ENCODE measurements around the gene DNAH9. TPM values are rescaled to one million over a fixed set of nuclear protein-coding genes. Genes with fewer than 3 reads are reported as not detected.

Gene DNAH9
- total RNA-seq, 1 donor from 2014 or later = 0.08 TPM

DNA sequence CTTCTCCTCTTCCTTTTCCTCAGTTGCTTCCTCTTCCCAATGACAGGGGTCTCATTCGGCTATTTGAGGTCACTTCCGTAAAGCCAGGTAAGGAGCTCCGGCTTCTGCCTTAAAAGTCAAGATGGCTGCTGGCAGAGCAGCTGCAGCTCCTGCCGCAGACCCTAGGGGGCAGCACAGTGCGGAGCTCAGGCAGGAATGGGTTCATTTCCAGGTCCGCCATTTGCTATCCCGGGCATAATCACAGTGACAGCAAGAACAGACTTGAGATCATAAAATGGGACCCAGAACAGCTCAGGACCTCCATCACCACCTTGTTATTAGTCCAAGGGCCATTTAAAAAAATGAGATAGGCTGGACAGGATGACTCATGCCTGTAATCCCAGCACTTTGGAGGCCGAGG is 199.5 kb downstream of the DNAH9 start:
- TF ChIP-seq, protein P1, sequence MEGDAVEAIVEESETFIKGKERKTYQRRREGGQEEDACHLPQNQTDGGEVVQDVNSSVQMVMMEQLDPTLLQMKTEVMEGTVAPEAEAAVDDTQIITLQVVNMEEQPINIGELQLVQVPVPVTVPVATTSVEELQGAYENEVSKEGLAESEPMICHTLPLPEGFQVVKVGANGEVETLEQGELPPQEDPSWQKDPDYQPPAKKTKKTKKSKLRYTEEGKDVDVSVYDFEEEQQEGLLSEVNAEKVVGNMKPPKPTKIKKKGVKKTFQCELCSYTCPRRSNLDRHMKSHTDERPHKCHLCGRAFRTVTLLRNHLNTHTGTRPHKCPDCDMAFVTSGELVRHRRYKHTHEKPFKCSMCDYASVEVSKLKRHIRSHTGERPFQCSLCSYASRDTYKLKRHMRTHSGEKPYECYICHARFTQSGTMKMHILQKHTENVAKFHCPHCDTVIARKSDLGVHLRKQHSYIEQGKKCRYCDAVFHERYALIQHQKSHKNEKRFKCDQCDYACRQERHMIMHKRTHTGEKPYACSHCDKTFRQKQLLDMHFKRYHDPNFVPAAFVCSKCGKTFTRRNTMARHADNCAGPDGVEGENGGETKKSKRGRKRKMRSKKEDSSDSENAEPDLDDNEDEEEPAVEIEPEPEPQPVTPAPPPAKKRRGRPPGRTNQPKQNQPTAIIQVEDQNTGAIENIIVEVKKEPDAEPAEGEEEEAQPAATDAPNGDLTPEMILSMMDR (IDR thresholded peaks at IDR 0.05; ENCODE audit: insufficient read depth, low read length, poor library complexity, severe bottlenecking) = no peak
- H3K4me3 ChIP-seq (ENCODE audit: low read depth, low read length) = no peak overlapping the region
- H3K36me3 ChIP-seq (ENCODE audit: control insufficient read depth, insufficient read depth, low read length) = no peaks in the 10 kb centered on the region
- DNase-seq (ENCODE audit: low read depth) = no peak
- no peaks in the 10 kb centered on the region for H3K27me3 ChIP-seq (ENCODE audit: control insufficient read depth, insufficient read depth, low read length)

DNA sequence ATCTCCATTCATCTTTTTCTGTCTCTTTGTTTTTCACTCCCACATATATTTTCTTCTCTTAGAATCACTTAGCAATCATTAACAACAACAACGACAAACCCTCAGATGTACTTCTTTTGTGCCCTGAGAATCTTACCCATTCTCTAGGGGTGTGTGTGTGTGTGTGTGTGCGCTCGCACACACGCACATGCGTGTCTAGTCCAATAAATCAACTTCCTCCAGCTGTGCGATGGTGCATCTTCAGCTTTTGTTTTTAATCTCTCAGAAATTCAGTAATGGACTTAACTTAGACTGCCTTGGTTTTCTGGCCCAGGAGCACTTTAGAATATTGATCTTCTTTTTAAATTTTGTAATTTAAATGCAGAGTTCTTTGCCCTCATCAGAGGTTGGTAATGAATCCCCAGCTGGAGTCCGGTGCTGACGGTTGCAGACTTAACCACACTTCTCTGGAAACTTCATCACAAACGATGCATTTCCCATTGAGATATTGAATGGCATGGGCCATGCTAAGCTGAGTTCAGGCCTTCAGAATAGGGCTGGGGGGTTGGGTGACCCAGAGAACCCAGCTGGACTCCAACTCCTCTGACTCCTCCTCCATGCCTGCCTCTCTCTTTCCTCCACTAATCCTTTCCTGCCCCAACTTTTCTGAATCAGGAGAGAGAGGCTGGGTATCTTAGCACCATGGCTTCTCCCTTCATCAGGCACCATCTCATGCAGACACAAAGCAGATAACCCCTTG is 205.1 kb downstream of the DNAH9 start:
- TF ChIP-seq, protein P1 (IDR thresholded peaks at IDR 0.05; ENCODE audit: insufficient read depth, low read length, poor library complexity, severe bottlenecking) = no peak
- Histone ChIP-seq H3K4me3 (ENCODE audit: low read depth, low read length) (no peak overlapping the region), H3K27me3 (ENCODE audit: control insufficient read depth, insufficient read depth, low read length) (no peaks in the 10 kb centered on the region), H3K36me3 (ENCODE audit: control insufficient read depth, insufficient read depth, low read length) (no peaks in the 10 kb centered on the region)
- DNase-seq (ENCODE audit: low read depth) = no peak

DNA sequence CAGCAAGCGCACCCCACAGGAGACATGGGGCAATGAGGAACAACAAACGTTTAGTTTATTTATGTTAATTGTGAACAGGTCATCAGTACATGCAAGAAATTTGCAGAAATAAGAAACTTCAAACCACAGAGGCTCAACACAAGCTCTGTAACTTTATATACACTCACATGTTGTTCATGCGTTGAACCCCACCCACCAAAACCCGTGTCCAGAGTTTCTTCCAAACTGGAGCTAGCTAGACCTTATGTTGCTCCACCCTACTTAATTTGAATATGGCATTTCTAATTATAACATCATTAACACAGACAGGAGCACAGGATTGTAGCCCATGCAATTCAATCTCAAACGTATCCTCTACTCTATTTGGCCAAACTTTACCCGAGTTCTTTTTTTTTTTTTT is 206.9 kb downstream of the DNAH9 start:
- TF ChIP-seq, protein P1 (IDR thresholded peaks at IDR 0.05; ENCODE audit: insufficient read depth, low read length, poor library complexity, severe bottlenecking) = no peak
- H3K36me3 ChIP-seq (ENCODE audit: control insufficient read depth, insufficient read depth, low read length) = no peaks in the 10 kb centered on the region
- no peak overlapping the region for H3K4me3 ChIP-seq (ENCODE audit: low read depth, low read length)
- H3K27me3 ChIP-seq (ENCODE audit: control insufficient read depth, insufficient read depth, low read length) = no peaks in the 10 kb centered on the region
- no peak for DNase-seq (ENCODE audit: low read depth)

DNA sequence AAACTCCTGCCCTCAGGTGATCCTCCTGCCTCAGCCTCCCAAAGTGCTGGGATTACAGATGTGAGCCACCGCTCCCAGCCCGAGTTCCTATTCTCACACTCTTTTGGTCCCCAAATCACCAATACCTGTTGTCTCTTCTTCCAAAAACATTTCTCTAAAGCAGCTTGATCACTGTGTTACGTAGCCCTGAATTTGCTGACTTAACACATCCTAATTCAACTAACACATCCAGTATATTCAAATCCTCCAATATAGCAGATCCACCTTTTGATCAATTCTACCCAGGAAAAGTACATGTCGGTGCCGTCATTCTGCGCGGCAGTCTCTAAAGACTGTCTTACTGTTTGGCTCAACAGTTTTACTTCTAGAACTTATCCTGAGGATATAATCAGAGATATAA is 207.7 kb downstream of the DNAH9 start:
- H3K4me3 ChIP-seq (ENCODE audit: low read depth, low read length) = no peak overlapping the region
- no peaks in the 10 kb centered on the region for H3K36me3 ChIP-seq (ENCODE audit: control insufficient read depth, insufficient read depth, low read length)
- no peak for DNase-seq (ENCODE audit: low read depth)
- TF ChIP-seq, protein P1 (IDR thresholded peaks at IDR 0.05; ENCODE audit: insufficient read depth, low read length, poor library complexity, severe bottlenecking) = no peak
- no peaks in the 10 kb centered on the region for H3K27me3 ChIP-seq (ENCODE audit: control insufficient read depth, insufficient read depth, low read length)

DNA sequence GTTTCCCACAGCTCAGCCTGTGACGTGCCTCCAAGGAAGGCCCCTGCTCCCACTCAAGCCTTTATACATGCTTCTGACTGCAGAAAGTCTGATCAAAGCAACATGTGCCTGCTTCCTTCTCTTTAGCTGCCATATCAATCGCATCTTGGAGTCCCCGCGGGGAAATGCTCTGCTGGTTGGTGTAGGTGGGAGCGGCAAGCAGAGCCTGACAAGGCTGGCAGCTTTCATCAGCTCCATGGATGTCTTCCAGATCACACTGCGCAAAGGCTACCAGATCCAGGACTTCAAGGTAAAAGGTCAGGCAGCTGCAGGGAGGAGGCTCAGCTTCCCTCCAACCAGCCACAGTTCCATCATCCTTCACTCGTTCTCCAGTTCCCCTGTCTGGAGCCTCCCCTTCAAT is 209.3 kb downstream of the DNAH9 start:
- Histone ChIP-seq H3K27me3 (ENCODE audit: control insufficient read depth, insufficient read depth, low read length) (no peaks in the 10 kb centered on the region), H3K4me3 (ENCODE audit: low read depth, low read length) (no peak overlapping the region), H3K36me3 (ENCODE audit: control insufficient read depth, insufficient read depth, low read length) (no peaks in the 10 kb centered on the region)
- TF ChIP-seq, protein P1 (IDR thresholded peaks at IDR 0.05; ENCODE audit: insufficient read depth, low read length, poor library complexity, severe bottlenecking) = no peak
- DNase-seq (ENCODE audit: low read depth) = no peak

DNA sequence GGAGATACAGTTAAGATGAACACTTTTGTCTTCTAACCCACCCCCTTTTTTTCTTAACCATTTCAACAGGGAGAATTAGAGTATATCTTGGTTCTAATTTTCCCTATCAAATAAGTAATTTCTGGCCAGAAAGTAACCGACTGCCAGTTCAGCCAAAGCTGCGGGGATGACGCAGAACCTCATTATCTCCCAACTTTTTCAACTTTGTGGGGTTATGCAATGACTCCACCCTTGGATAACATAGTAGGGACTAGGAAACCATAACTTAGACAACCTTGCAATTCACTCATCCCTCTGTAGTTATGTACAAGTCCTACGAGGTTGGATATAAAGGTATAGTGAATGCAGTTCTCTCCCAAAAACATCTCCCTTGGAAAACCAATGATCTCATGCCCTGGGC is 215.0 kb downstream of the DNAH9 start:
- DNase-seq (ENCODE audit: low read depth) = no peak

More for the DNA sequence above, 215.0 kb downstream of the DNAH9 start:
- no peaks in the 10 kb centered on the region for H3K27me3 ChIP-seq (ENCODE audit: control insufficient read depth, insufficient read depth, low read length)
- no peaks in the 10 kb centered on the region for H3K36me3 ChIP-seq (ENCODE audit: control insufficient read depth, insufficient read depth, low read length)
- no peak overlapping the region for H3K4me3 ChIP-seq (ENCODE audit: low read depth, low read length)
- TF ChIP-seq, protein P1 (IDR thresholded peaks at IDR 0.05; ENCODE audit: insufficient read depth, low read length, poor library complexity, severe bottlenecking) = no peak
